Fibroblast of lung (primary cell): ENCODE data around the gene IRF5. TPM values are rescaled to one million over a fixed set of nuclear protein-coding genes. Genes with fewer than 3 reads are reported as not detected.

Experiments
- DNase-seq, 2 donors: peaks; one replicate each; pipeline versions ENCODE4 v3.0.0 to v3.0.0-alpha.2; 2010; ENCODE audit warnings: low read depth in 2 of 2
- H2AFZ ChIP-seq: 2 replicates; pipeline ENCODE4 v1.5.1; 2012; ENCODE audit warnings: low read length, control low read depth, inconsistent platforms
- H3K27ac ChIP-seq: 2 replicates; pipeline ENCODE4 v1.5.1; 2011; ENCODE audit warnings: low read length, control low read depth; ENCODE audit not compliant: insufficient read depth
- H3K27me3 ChIP-seq: 2 replicates; pipeline ENCODE4 v1.5.1; 2011; ENCODE audit warnings: mild to moderate bottlenecking, low read length; ENCODE audit not compliant: control insufficient read depth, insufficient read depth
- H3K36me3 ChIP-seq: 2 replicates; pipeline ENCODE4 v1.5.1; 2011; ENCODE audit warnings: low read length; ENCODE audit not compliant: control insufficient read depth, insufficient read depth
- H3K4me1 ChIP-seq: 2 replicates; pipeline ENCODE4 v1.5.1; 2011; ENCODE audit warnings: low read length; ENCODE audit not compliant: control insufficient read depth, insufficient read depth; ENCODE audit errors: extremely low read depth
- H3K4me2 ChIP-seq: 2 replicates; pipeline ENCODE4 v1.5.1; 2011; ENCODE audit warnings: low read length, control low read depth; ENCODE audit not compliant: insufficient read depth; ENCODE audit errors: extremely low read depth
- H3K4me3 ChIP-seq, 4 experiments: fragments of 200-600 bp in 1 of 4; sonication (generic) in 1 of 4; replicated peaks in 1 of 4; 2 replicates each; pipeline ENCODE4 v1.5.1; 2011 to 2016; ENCODE audit warnings: low read length in 4 of 4, low read depth in 3 of 4, mild to moderate bottlenecking in 3 of 4, control low read depth in 2 of 4, inconsistent platforms in 1 of 4, mixed read lengths in 1 of 4; ENCODE audit not compliant: insufficient read depth in 1 of 4; ENCODE audit errors: control extremely low read depth in 1 of 4
- H3K79me2 ChIP-seq: 2 replicates; pipeline ENCODE4 v1.5.1; 2012; ENCODE audit warnings: mild to moderate bottlenecking, low read length, inconsistent platforms; ENCODE audit not compliant: control insufficient read depth, insufficient read depth
- H3K9ac ChIP-seq: 2 replicates; pipeline ENCODE4 v1.5.1; 2011; ENCODE audit warnings: mild to moderate bottlenecking, low read length, control low read depth; ENCODE audit not compliant: insufficient read depth
- H3K9me3 ChIP-seq: 2 replicates; pipeline ENCODE4 v1.5.1; 2012; ENCODE audit warnings: low read depth, low read length; ENCODE audit not compliant: control insufficient read depth, insufficient read depth
- H4K20me1 ChIP-seq: 2 replicates; pipeline ENCODE4 v1.5.1; 2011; ENCODE audit warnings: low read length; ENCODE audit not compliant: control insufficient read depth, insufficient read depth; ENCODE audit errors: extremely low read depth
- CTCF ChIP-seq, 2 donors: IDR thresholded peaks in 1 of 2; conservative IDR thresholded peaks in 1 of 2; 1 replicate in 1 of 2; 2 replicates in 1 of 2; pipeline ENCODE4 v1.5.1; 2011 to 2012; ENCODE audit warnings: low read length in 2 of 2, control low read depth in 1 of 2, inconsistent platforms in 1 of 2, low read depth in 1 of 2, mild to moderate bottlenecking in 1 of 2
- EZH2 ChIP-seq: IDR thresholded peaks from 2 replicates; pipeline ENCODE4 v1.5.1; 2012; ENCODE audit warnings: low read length, control low read depth, mild to moderate bottlenecking; ENCODE audit errors: missing control alignments
- polyA plus RNA-seq, 2 donors: library from polyadenylated mRNA; depleted of rRNA in 1 of 2; stranded (reverse) in 1 of 2; unstranded in 1 of 2; fragments of >200 nt; gene quantifications; 2 replicates each; pipeline ENCODE4 v1.2.1, GENCODE V29; 2011 to 2012; ENCODE audit warnings: missing spikeins in 1 of 2
- total RNA-seq: library from RNA; depleted of rRNA; stranded (reverse); fragments of >200 nt; gene quantifications from 2 replicates; pipeline ENCODE4 v1.2.1, GENCODE V29; 2014

Gene IRF5
- total and polyA plus RNA-seq, 2 donors (not counting 1 experiment from before 2014, with no cell fraction given) = 0.33 TPM; not detected in 1

DNA sequence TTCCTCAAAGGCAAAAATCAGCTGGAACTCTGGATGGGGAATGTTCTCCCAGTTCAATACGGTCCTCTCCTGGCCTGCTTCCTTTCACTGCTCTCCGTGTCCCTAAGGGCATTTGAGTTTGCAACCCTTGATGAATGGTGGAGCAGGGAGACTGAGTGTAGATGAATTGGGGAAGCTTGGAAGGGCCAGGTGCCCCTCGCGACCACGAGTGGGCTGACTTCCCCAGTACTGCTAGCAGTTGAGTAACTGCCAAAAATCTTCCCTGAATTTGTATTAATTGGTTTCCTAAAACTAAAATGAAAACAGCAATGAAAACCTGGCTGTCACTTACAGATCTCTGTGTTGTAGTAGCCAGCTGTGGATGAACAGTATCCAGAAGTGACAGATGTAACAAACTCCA is 13.6 kb downstream of the IRF5 start:
- Histone ChIP-seq H3K27me3 (no peaks in the 10 kb centered on the region), H3K27ac (no peak overlapping the region), H3K79me2 (no peaks in the 10 kb centered on the region), H3K36me3 (peaks cover 3% of the 10 kb centered on the region), H3K4me2 (no peak overlapping the region), H3K9ac (no peak overlapping the region), H3K4me3 (no peak overlapping the region), H3K4me1 (no peaks in the 10 kb centered on the region), H2AFZ (no peak overlapping the region), H4K20me1 (no peaks in the 10 kb centered on the region), H3K9me3 (no peaks in the 10 kb centered on the region)
- TF ChIP-seq CTCF (conservative IDR thresholded peaks at IDR 0.05 in 1 of 2, IDR thresholded peaks at IDR 0.05 in 1 of 2; ENCODE audit: low read depth in 1 of 2, low read length in 2 of 2) (no peak), EZH2 (no peak)
- no peak for DNase-seq

GRCh38 chr7:128954150-128954549 is 16.4 kb downstream of the IRF5 start:
- Histone ChIP-seq H3K4me3 (no peak overlapping the region), H2AFZ (no peak overlapping the region), H3K36me3 (peaks cover 5% of the 10 kb centered on the region), H3K4me2 (no peak overlapping the region), H3K27ac (no peak overlapping the region), H3K27me3 (no peaks in the 10 kb centered on the region), H3K4me1 (no peaks in the 10 kb centered on the region), H3K9me3 (no peaks in the 10 kb centered on the region), H3K9ac (no peak overlapping the region), H4K20me1 (no peaks in the 10 kb centered on the region), H3K79me2 (no peaks in the 10 kb centered on the region)
- no peak for TF ChIP-seq EZH2
- TF ChIP-seq CTCF (conservative IDR thresholded peaks at IDR 0.05 in 1 of 2, IDR thresholded peaks at IDR 0.05 in 1 of 2; ENCODE audit: low read depth in 1 of 2, low read length in 2 of 2) = no peak
- no peak for DNase-seq

GRCh38 chr7:128954830-128955802 is 17.4 kb downstream of the IRF5 start:
- H3K79me2 ChIP-seq = no peaks in the 10 kb centered on the region
- no peaks in the 10 kb centered on the region for H3K4me1 ChIP-seq
- no peak overlapping the region for H3K9ac ChIP-seq
- no peak overlapping the region for H3K4me3 ChIP-seq
- DNase-seq = peak; percentile 50 to 83
- H3K27ac ChIP-seq = no peak overlapping the region
- H3K27me3 ChIP-seq = no peaks in the 10 kb centered on the region
- H3K4me2 ChIP-seq = no peak overlapping the region
- H2AFZ ChIP-seq = no peak overlapping the region
- TF ChIP-seq CTCF (conservative IDR thresholded peaks at IDR 0.05 in 1 of 2, IDR thresholded peaks at IDR 0.05 in 1 of 2; ENCODE audit: low read depth in 1 of 2, low read length in 2 of 2) (no peak), EZH2 (no peak)
- H4K20me1 ChIP-seq = no peaks in the 10 kb centered on the region
- H3K36me3 ChIP-seq = peaks cover 5% of the 10 kb centered on the region
- no peaks in the 10 kb centered on the region for H3K9me3 ChIP-seq
